Measurements from ENCODE around the gene TMEM125.

DNA sequence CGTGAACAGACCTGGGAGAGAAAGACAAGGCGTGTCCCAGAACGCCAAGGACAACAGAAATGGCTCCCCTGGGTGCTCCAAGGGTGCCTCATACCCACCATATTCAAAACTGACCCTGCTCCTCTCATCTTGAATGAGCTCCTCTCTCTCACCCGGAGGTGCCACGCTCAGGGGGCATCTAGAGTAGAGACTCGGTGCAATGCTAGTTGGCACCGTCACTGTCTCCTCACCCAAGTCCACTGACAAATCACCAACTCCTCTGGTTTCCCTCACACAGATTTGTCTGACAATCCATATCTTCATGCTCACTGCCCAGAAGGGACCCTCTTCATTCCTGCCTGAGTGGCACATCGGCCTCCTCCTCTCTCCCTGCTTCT is 5.0 kb downstream of the TMEM125 start:
- TF ChIP-seq, protein P1, sequence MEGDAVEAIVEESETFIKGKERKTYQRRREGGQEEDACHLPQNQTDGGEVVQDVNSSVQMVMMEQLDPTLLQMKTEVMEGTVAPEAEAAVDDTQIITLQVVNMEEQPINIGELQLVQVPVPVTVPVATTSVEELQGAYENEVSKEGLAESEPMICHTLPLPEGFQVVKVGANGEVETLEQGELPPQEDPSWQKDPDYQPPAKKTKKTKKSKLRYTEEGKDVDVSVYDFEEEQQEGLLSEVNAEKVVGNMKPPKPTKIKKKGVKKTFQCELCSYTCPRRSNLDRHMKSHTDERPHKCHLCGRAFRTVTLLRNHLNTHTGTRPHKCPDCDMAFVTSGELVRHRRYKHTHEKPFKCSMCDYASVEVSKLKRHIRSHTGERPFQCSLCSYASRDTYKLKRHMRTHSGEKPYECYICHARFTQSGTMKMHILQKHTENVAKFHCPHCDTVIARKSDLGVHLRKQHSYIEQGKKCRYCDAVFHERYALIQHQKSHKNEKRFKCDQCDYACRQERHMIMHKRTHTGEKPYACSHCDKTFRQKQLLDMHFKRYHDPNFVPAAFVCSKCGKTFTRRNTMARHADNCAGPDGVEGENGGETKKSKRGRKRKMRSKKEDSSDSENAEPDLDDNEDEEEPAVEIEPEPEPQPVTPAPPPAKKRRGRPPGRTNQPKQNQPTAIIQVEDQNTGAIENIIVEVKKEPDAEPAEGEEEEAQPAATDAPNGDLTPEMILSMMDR (IDR thresholded peaks at IDR 0.05; ENCODE audit: low read length), result no peak
- TF ChIP-seq EZH2 (IDR thresholded peaks at IDR 0.05; ENCODE audit: borderline replicate concordance, low read length), result no peak

All from OCI-LY1 (cell line).